Large intestine (tissue), 3 donors: Measurements from ENCODE around the gene RBM33. TPM values are rescaled to one million over a fixed set of nuclear protein-coding genes. Genes with fewer than 3 reads are reported as not detected.

Experiments
- DNase-seq, 2 donors: peaks; one replicate each; pipeline versions ENCODE4 v3.0.0 to v3.0.0-alpha.2; 2013
- H3K27ac ChIP-seq: one replicate; pipeline ENCODE4 v1.5.1; 2013; ENCODE audit warnings: low read length
- H3K27me3 ChIP-seq: 2 replicates; pipeline ENCODE4 v1.6.1; 2013; ENCODE audit warnings: low read length; ENCODE audit not compliant: control insufficient read depth, insufficient read depth
- H3K36me3 ChIP-seq: 2 replicates; pipeline ENCODE4 v1.6.1; 2013; ENCODE audit warnings: low read length; ENCODE audit not compliant: control insufficient read depth, insufficient read depth
- H3K4me1 ChIP-seq: one replicate; pipeline ENCODE4 v1.6.1; 2013; ENCODE audit warnings: low read length; ENCODE audit not compliant: control insufficient read depth, insufficient read depth
- H3K4me3 ChIP-seq: one replicate; pipeline ENCODE4 v1.5.1; 2013; ENCODE audit warnings: low read length
- H3K9me3 ChIP-seq: one replicate; pipeline ENCODE4 v1.6.1; 2013; ENCODE audit warnings: mild to moderate bottlenecking, low read depth, low read length, moderate library complexity; ENCODE audit not compliant: control insufficient read depth
- WGBS: methylation state at CpG from one replicate; pipeline ENCODE4 v1.1.5; 2013; ENCODE audit warnings: low lambda C conversion rate; ENCODE audit not compliant: insufficient coverage; 5-methylcytosine and 5-hydroxymethylcytosine counted together
- polyA plus RNA-seq: library from polyadenylated mRNA; unstranded; fragments of 120-200 nt; gene quantifications from one replicate; pipeline ENCODE4 v1.2.1, GENCODE V29; 2013

RBM33 gene
- polyA plus RNA-seq, 1 donor = 42.8 TPM

GRCh38 chr7:155732286-155732685 lies 87.8 kb downstream of the RBM33 start:
- Histone ChIP-seq H3K9me3 (no peaks in the 10 kb centered on the region), H3K36me3 (peaks cover 44% of the 10 kb centered on the region), H3K4me1 (peaks cover 4% of the 10 kb centered on the region), H3K27ac (no peak overlapping the region), H3K4me3 (no peak overlapping the region), H3K27me3 (no peaks in the 10 kb centered on the region)
- no peak for DNase-seq
- 88% methylated on average over 1 of the region's 6 CpGs for WGBS

GRCh38 chr7:155733582-155734444 lies 89.4 kb downstream of the RBM33 start:
- Histone ChIP-seq H3K36me3 (peaks cover 39% of the 10 kb centered on the region), H3K27me3 (no peaks in the 10 kb centered on the region), H3K27ac (no peak overlapping the region), H3K4me3 (no peak overlapping the region), H3K9me3 (no peaks in the 10 kb centered on the region), H3K4me1 (peaks cover 4% of the 10 kb centered on the region)
- WGBS = 80% methylated on average over 1 of the region's 14 CpGs
- no peak for DNase-seq

- no CpG with 5 or more reads among the region's 3 CpGs for WGBS
- DNase-seq = no peak
Measured at GRCh38 chr7:155734445-155734809, 90.0 kb downstream of the RBM33 start.

GRCh38 chr7:155735442-155736115 lies 91.1 kb downstream of the RBM33 start:
- Histone ChIP-seq H3K4me3 (no peak overlapping the region), H3K9me3 (no peaks in the 10 kb centered on the region), H3K4me1 (peaks cover 4% of the 10 kb centered on the region), H3K27ac (peak overlapping the region; percentile 54), H3K36me3 (peaks cover 37% of the 10 kb centered on the region), H3K27me3 (no peaks in the 10 kb centered on the region)
- DNase-seq = peak in 1 of 2 donors; percentile 60
- WGBS = no CpG with 5 or more reads among the region's 3 CpGs

More at GRCh38 chr7:155734445-155734809, 90.0 kb downstream of the RBM33 start:
- no peaks in the 10 kb centered on the region for H3K9me3 ChIP-seq
- H3K27me3 ChIP-seq = no peaks in the 10 kb centered on the region
- no peak overlapping the region for H3K4me3 ChIP-seq
- peaks cover 4% of the 10 kb centered on the region for H3K4me1 ChIP-seq
- no peak overlapping the region for H3K27ac ChIP-seq
- H3K36me3 ChIP-seq = peaks cover 37% of the 10 kb centered on the region

- H3K36me3 ChIP-seq = peaks cover 49% of the 10 kb centered on the region
- H3K4me3 ChIP-seq = no peak overlapping the region
Measured at GRCh38 chr7:155737590-155737989, 93.1 kb downstream of the RBM33 start.

GRCh38 chr7:155738104-155738503 lies 93.6 kb downstream of the RBM33 start:
- Histone ChIP-seq H3K36me3 (peaks cover 49% of the 10 kb centered on the region), H3K27me3 (no peaks in the 10 kb centered on the region), H3K4me1 (peaks cover 4% of the 10 kb centered on the region), H3K4me3 (no peak overlapping the region), H3K27ac (no peak overlapping the region), H3K9me3 (no peaks in the 10 kb centered on the region)
- DNase-seq = no peak
- WGBS = 94% methylated on average over 2 of the region's 10 CpGs

More at GRCh38 chr7:155737590-155737989, 93.1 kb downstream of the RBM33 start:
- no peak for DNase-seq
- no peaks in the 10 kb centered on the region for H3K9me3 ChIP-seq
- H3K27me3 ChIP-seq = no peaks in the 10 kb centered on the region
- no CpG with 5 or more reads among the region's 4 CpGs for WGBS
- H3K4me1 ChIP-seq = peaks cover 4% of the 10 kb centered on the region
- no peak overlapping the region for H3K27ac ChIP-seq

- Histone ChIP-seq H3K27me3 (no peaks in the 10 kb centered on the region), H3K27ac (no peak overlapping the region), H3K36me3 (peaks cover 48% of the 10 kb centered on the region), H3K4me1 (peaks cover 4% of the 10 kb centered on the region), H3K9me3 (no peaks in the 10 kb centered on the region), H3K4me3 (no peak overlapping the region)
- peak; percentile 60 to 71 for DNase-seq
- 97% methylated on average over 5 of the region's 13 CpGs for WGBS
Measured at GRCh38 chr7:155738652-155739537, 94.4 kb downstream of the RBM33 start.

- DNase-seq = no peak
- no CpG with 5 or more reads among the region's 19 CpGs for WGBS
- no peaks in the 10 kb centered on the region for H3K9me3 ChIP-seq
- peaks cover 4% of the 10 kb centered on the region for H3K4me1 ChIP-seq
- peaks cover 52% of the 10 kb centered on the region for H3K36me3 ChIP-seq
- H3K27me3 ChIP-seq = no peaks in the 10 kb centered on the region
- no peak overlapping the region for H3K4me3 ChIP-seq
- H3K27ac ChIP-seq = no peak overlapping the region
Measured at GRCh38 chr7:155739538-155740143, 95.2 kb downstream of the RBM33 start.

GRCh38 chr7:155741082-155741481 lies 96.6 kb downstream of the RBM33 start:
- H3K9me3 ChIP-seq = no peaks in the 10 kb centered on the region
- WGBS = 80% methylated on average over 1 of the region's 8 CpGs
- peaks cover 64% of the 10 kb centered on the region for H3K36me3 ChIP-seq
- peaks cover under 1% of the 10 kb centered on the region for H3K4me1 ChIP-seq
- H3K4me3 ChIP-seq = no peak overlapping the region
- no peak overlapping the region for H3K27ac ChIP-seq
- DNase-seq = no peak
- no peaks in the 10 kb centered on the region for H3K27me3 ChIP-seq
